ENCODE data around the gene ZNF593OS.

Gene ZNF593OS

GRCh38 chr1:26154750-26155149 lies 16.9 kb downstream of the ZNF593OS start:
- H3K27ac ChIP-seq (replicated peaks; ENCODE audit: low read length), result no peak overlapping the region
- H2BK120ac ChIP-seq (ENCODE audit: low read depth, low read length), result peak overlapping the region; percentile 89
- H3K4me2 ChIP-seq (ENCODE audit: insufficient read depth, low read length, poor library complexity, severe bottlenecking), result peak overlapping the region; percentile 60
- H3K36me3 ChIP-seq (replicated peaks in 1 of 2; ENCODE audit: control insufficient read depth in 2 of 2, insufficient read depth in 2 of 2, low read length in 2 of 2), result no peaks in the 10 kb centered on the region
- no peak overlapping the region for H4K91ac ChIP-seq (ENCODE audit: low read depth, low read length, poor library complexity)
- no CpG with 5 or more reads among the region's 9 CpGs for WGBS, 2 donors (ENCODE audit: extremely low coverage in 2 of 2, insufficient read length in 2 of 2, insufficient replicate concordance in 1 of 2)
- no peak overlapping the region for H2BK5ac ChIP-seq (ENCODE audit: low read length)
- H2AFZ ChIP-seq (ENCODE audit: low read length), result peak overlapping the region; percentile 87
- H3K4me3 ChIP-seq (ENCODE audit: low read length in 2 of 2), result peak overlapping the region in 1 of 2 donors; percentile 27
- H3K27me3 ChIP-seq (ENCODE audit: control insufficient read depth in 3 of 3, insufficient read depth in 3 of 3, low read depth in 1 of 3, low read length in 3 of 3), result peaks cover 0 to 22% (median 12%) of the 10 kb centered on the region in 3 experiments
- H2BK12ac ChIP-seq (ENCODE audit: low read length), result no peak overlapping the region
- H3K9ac ChIP-seq (ENCODE audit: low read depth, low read length, poor library complexity), result no peak overlapping the region
- no peak overlapping the region for H3K14ac ChIP-seq (ENCODE audit: low read length)
- no peaks in the 10 kb centered on the region for H3K9me3 ChIP-seq (replicated peaks in 1 of 2; ENCODE audit: control insufficient read depth in 2 of 2, insufficient read depth in 1 of 2, low read depth in 1 of 2, low read length in 2 of 2)
- H3K23ac ChIP-seq (ENCODE audit: low read depth, low read length, poor library complexity), result no peak overlapping the region
- H3K4me1 ChIP-seq (ENCODE audit: control insufficient read depth in 2 of 2, insufficient read depth in 1 of 2, low read depth in 1 of 2, low read length in 2 of 2), result peaks cover 36 to 46% of the 10 kb centered on the region in 2 donors
- no peak overlapping the region for H3K4ac ChIP-seq (ENCODE audit: low read length)
- DNase-seq (ENCODE audit: low spot score), result no peak
- no peaks in the 10 kb centered on the region for H3K79me1 ChIP-seq (ENCODE audit: low read depth, low read length)
- no peak overlapping the region for H2BK15ac ChIP-seq (ENCODE audit: low read length)
- peak overlapping the region; percentile 50 for H3K18ac ChIP-seq (ENCODE audit: low read length)
- H4K8ac ChIP-seq (ENCODE audit: low read depth, low read length), result no peak overlapping the region
- peak overlapping the region; percentile 57 for H2AK5ac ChIP-seq (ENCODE audit: low read depth, low read length)

- Histone ChIP-seq H3K36me3 (replicated peaks in 1 of 2; ENCODE audit: control insufficient read depth in 2 of 2, insufficient read depth in 2 of 2, low read length in 2 of 2) (no peaks in the 10 kb centered on the region), H3K9ac (ENCODE audit: low read depth, low read length, poor library complexity) (no peak overlapping the region), H2BK120ac (ENCODE audit: low read depth, low read length) (no peak overlapping the region), H3K23ac (ENCODE audit: low read depth, low read length, poor library complexity) (no peak overlapping the region), H3K27me3 (ENCODE audit: control insufficient read depth in 3 of 3, insufficient read depth in 3 of 3, low read depth in 1 of 3, low read length in 3 of 3) (peaks cover 0 to 25% (median 12%) of the 10 kb centered on the region in 3 experiments), H3K4me1 (ENCODE audit: control insufficient read depth in 2 of 2, insufficient read depth in 1 of 2, low read depth in 1 of 2, low read length in 2 of 2) (peaks cover 29 to 39% of the 10 kb centered on the region in 2 donors), H3K14ac (ENCODE audit: low read length) (no peak overlapping the region), H3K27ac (replicated peaks; ENCODE audit: low read length) (no peak overlapping the region), H2AK5ac (ENCODE audit: low read depth, low read length) (no peak overlapping the region), H4K91ac (ENCODE audit: low read depth, low read length, poor library complexity) (no peak overlapping the region), H2BK12ac (ENCODE audit: low read length) (no peak overlapping the region), H4K8ac (ENCODE audit: low read depth, low read length) (no peak overlapping the region), H2BK5ac (ENCODE audit: low read length) (no peak overlapping the region), H2BK15ac (ENCODE audit: low read length) (no peak overlapping the region), H2AFZ (ENCODE audit: low read length) (no peak overlapping the region), H3K9me3 (replicated peaks in 1 of 2; ENCODE audit: control insufficient read depth in 2 of 2, insufficient read depth in 1 of 2, low read depth in 1 of 2, low read length in 2 of 2) (no peaks in the 10 kb centered on the region), H3K79me1 (ENCODE audit: low read depth, low read length) (no peaks in the 10 kb centered on the region), H3K4ac (ENCODE audit: low read length) (no peak overlapping the region), H3K4me3 (ENCODE audit: low read length in 2 of 2) (no peak overlapping the region), H3K4me2 (ENCODE audit: insufficient read depth, low read length, poor library complexity, severe bottlenecking) (no peak overlapping the region), H3K18ac (ENCODE audit: low read length) (peak overlapping the region; percentile 15)
- DNase-seq (ENCODE audit: low spot score), result no peak
- WGBS, 2 donors (ENCODE audit: extremely low coverage in 2 of 2, insufficient read length in 2 of 2, insufficient replicate concordance in 1 of 2), result no CpG with 5 or more reads among the region's 5 CpGs
Measured at GRCh38 chr1:26153966-26154532, 17.6 kb downstream of the ZNF593OS start.

GRCh38 chr1:26148887-26149286 lies 22.7 kb downstream of the ZNF593OS start:
- Histone ChIP-seq H3K36me3 (replicated peaks in 1 of 2; ENCODE audit: control insufficient read depth in 2 of 2, insufficient read depth in 2 of 2, low read length in 2 of 2) (no peaks in the 10 kb centered on the region), H4K8ac (ENCODE audit: low read depth, low read length) (no peak overlapping the region), H2AFZ (ENCODE audit: low read length) (no peak overlapping the region), H3K27me3 (ENCODE audit: control insufficient read depth in 3 of 3, insufficient read depth in 3 of 3, low read depth in 1 of 3, low read length in 3 of 3) (peaks cover 0 to 29% (median 7%) of the 10 kb centered on the region in 3 experiments), H2BK120ac (ENCODE audit: low read depth, low read length) (no peak overlapping the region), H3K4me2 (ENCODE audit: insufficient read depth, low read length, poor library complexity, severe bottlenecking) (no peak overlapping the region), H3K14ac (ENCODE audit: low read length) (no peak overlapping the region), H4K91ac (ENCODE audit: low read depth, low read length, poor library complexity) (no peak overlapping the region), H3K9ac (ENCODE audit: low read depth, low read length, poor library complexity) (no peak overlapping the region), H3K4me1 (ENCODE audit: control insufficient read depth in 2 of 2, insufficient read depth in 1 of 2, low read depth in 1 of 2, low read length in 2 of 2) (peaks cover 0 to under 1% of the 10 kb centered on the region in 2 donors), H3K4ac (ENCODE audit: low read length) (no peak overlapping the region), H3K27ac (replicated peaks; ENCODE audit: low read length) (no peak overlapping the region), H2BK12ac (ENCODE audit: low read length) (no peak overlapping the region), H2BK15ac (ENCODE audit: low read length) (no peak overlapping the region), H3K79me1 (ENCODE audit: low read depth, low read length) (no peaks in the 10 kb centered on the region), H3K18ac (ENCODE audit: low read length) (no peak overlapping the region), H3K9me3 (replicated peaks in 1 of 2; ENCODE audit: control insufficient read depth in 2 of 2, insufficient read depth in 1 of 2, low read depth in 1 of 2, low read length in 2 of 2) (no peaks in the 10 kb centered on the region), H2BK5ac (ENCODE audit: low read length) (no peak overlapping the region), H2AK5ac (ENCODE audit: low read depth, low read length) (no peak overlapping the region), H3K4me3 (ENCODE audit: low read length in 2 of 2) (no peak overlapping the region), H3K23ac (ENCODE audit: low read depth, low read length, poor library complexity) (no peak overlapping the region)
- DNase-seq (ENCODE audit: low spot score), result no peak

GRCh38 chr1:26145960-26146294 lies 25.7 kb downstream of the ZNF593OS start:
- H4K8ac ChIP-seq (ENCODE audit: low read depth, low read length), result no peak overlapping the region
- H3K23ac ChIP-seq (ENCODE audit: low read depth, low read length, poor library complexity), result no peak overlapping the region
- no peak overlapping the region for H3K4me2 ChIP-seq (ENCODE audit: insufficient read depth, low read length, poor library complexity, severe bottlenecking)
- H2AFZ ChIP-seq (ENCODE audit: low read length), result no peak overlapping the region
- no peaks in the 10 kb centered on the region for H3K36me3 ChIP-seq (replicated peaks in 1 of 2; ENCODE audit: control insufficient read depth in 2 of 2, insufficient read depth in 2 of 2, low read length in 2 of 2)
- H3K27ac ChIP-seq (replicated peaks; ENCODE audit: low read length), result no peak overlapping the region
- H3K4me1 ChIP-seq (ENCODE audit: control insufficient read depth in 2 of 2, insufficient read depth in 1 of 2, low read depth in 1 of 2, low read length in 2 of 2), result no peaks in the 10 kb centered on the region
- no peak overlapping the region for H4K91ac ChIP-seq (ENCODE audit: low read depth, low read length, poor library complexity)
- peak overlapping the region; percentile 99 for H2BK15ac ChIP-seq (ENCODE audit: low read length)
- no peak overlapping the region for H3K4ac ChIP-seq (ENCODE audit: low read length)
- no peaks in the 10 kb centered on the region for H3K9me3 ChIP-seq (replicated peaks in 1 of 2; ENCODE audit: control insufficient read depth in 2 of 2, insufficient read depth in 1 of 2, low read depth in 1 of 2, low read length in 2 of 2)
- WGBS, 2 donors (ENCODE audit: extremely low coverage in 2 of 2, insufficient read length in 2 of 2, insufficient replicate concordance in 1 of 2), result no CpG with 5 or more reads among the region's 6 CpGs
- H3K9ac ChIP-seq (ENCODE audit: low read depth, low read length, poor library complexity), result peak overlapping the region; percentile 70
- H2BK12ac ChIP-seq (ENCODE audit: low read length), result peak overlapping the region; percentile 44
- no peaks in the 10 kb centered on the region for H3K79me1 ChIP-seq (ENCODE audit: low read depth, low read length)
- peak overlapping the region; percentile 87 for H3K18ac ChIP-seq (ENCODE audit: low read length)
- no peak overlapping the region for H3K4me3 ChIP-seq (ENCODE audit: low read length in 2 of 2)
- no peak for DNase-seq (ENCODE audit: low spot score)
- H2AK5ac ChIP-seq (ENCODE audit: low read depth, low read length), result peak overlapping the region; percentile 30
- H2BK120ac ChIP-seq (ENCODE audit: low read depth, low read length), result no peak overlapping the region
- H2BK5ac ChIP-seq (ENCODE audit: low read length), result peak overlapping the region; percentile 45
- peaks cover 0 to 24% (median 7%) of the 10 kb centered on the region in 3 experiments for H3K27me3 ChIP-seq (ENCODE audit: control insufficient read depth in 3 of 3, insufficient read depth in 3 of 3, low read depth in 1 of 3, low read length in 3 of 3)
- no peak overlapping the region for H3K14ac ChIP-seq (ENCODE audit: low read length)
